NCI-H82 (cell line): ENCODE data around the gene HOXB3.

Experiments used
- DNase-seq: peaks from one replicate; lab custom pipeline; 2025; lab: John Stamatoyannopoulos, UW

HOXB3 gene

DNA sequence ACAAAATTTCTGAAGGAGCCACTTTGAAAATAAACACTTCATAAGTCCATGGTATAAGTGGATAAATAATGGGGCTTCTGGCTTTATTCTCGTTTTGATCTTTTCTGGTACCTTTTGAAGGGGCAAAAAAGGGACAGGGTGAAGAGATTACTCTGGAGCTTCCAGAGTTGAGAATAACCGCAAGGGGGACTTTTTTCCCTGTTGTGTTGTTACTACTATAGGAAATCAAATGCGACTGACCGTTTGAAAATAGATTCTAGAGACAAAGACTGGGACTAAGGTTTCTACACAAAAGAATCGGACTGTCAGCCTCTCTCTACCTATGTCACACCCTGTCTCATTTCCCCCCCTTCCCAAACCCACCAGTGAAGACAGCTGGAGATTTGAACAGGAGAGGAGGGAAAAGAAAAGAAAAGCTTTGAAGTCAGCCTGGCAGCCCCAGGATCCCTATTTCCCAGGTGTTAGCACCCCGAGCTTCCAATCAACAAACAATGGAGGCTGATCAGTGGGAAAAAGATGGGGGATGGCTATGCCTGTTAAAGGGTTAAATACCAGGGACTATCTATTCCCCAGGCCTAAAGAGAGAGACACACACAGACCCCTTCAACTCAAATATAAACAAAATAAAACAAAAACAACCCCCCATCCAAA, 20.2 kb downstream of the HOXB3 start:
- no peak for DNase-seq

GRCh38 chr17:48569240-48569582, 20.8 kb downstream of the HOXB3 start:
- DNase-seq = no peak

GRCh38 chr17:48568499-48569239, 21.4 kb downstream of the HOXB3 start:
- DNase-seq = no peak

DNA sequence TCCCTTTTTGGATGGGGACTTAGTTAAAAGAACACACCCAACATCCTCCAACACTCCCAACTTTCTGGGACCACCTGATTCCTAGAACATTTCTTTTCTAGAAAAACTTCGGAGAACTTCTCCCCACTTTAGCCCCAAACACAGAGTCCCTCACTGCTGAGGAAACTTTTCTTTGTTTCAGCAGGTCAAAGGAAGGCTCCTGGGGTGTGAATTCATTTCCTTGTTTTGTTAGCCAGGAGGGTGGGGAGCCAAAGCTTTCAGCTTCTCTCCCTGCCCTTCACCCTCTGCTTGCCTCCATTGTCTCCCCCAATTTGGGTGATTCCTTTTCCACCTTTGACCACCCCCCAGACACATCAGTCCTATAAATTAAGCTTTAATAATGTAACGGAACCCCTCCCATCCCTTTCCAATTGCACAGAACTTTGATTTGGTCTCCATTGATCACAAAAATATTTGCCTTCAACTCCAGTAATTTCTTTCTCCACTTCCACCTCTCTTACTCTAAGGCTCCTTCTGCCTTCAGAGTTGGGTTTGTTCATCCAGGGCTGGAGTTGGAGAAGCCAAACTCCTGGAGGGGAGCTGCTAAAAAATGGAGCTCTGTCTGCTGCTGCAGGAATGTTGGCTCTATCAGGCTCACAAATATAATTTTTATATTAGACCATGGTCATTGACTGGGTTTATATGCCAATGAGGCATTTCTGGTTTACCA, 22.2 kb downstream of the HOXB3 start:
- DNase-seq = no peak

GRCh38 chr17:48567209-48567608, 22.8 kb downstream of the HOXB3 start:
- no peak for DNase-seq

DNA sequence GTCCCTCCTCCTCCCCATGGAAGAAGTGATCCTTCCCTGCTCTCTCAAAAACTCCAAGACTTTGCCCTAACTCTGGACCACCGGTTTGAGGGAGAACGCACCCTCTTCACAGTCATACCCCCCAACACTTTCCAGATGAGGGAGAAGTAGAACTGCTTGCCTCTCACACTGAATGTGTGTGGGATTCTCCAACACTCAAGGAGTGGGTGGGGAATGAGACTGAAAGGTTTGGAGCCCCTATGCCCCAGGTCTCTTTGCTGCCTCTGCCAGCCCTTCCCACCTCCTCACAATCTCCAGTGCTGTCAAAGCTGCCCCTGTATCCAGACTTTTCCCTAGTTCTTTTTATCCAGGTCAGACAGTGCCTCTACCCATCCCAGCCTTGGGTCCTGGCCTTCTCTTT, 23.3 kb downstream of the HOXB3 start:
- no peak for DNase-seq

- DNase-seq = no peak
These were observed 23.9 kb downstream of the HOXB3 start for GRCh38 chr17:48565925-48566710.

DNA sequence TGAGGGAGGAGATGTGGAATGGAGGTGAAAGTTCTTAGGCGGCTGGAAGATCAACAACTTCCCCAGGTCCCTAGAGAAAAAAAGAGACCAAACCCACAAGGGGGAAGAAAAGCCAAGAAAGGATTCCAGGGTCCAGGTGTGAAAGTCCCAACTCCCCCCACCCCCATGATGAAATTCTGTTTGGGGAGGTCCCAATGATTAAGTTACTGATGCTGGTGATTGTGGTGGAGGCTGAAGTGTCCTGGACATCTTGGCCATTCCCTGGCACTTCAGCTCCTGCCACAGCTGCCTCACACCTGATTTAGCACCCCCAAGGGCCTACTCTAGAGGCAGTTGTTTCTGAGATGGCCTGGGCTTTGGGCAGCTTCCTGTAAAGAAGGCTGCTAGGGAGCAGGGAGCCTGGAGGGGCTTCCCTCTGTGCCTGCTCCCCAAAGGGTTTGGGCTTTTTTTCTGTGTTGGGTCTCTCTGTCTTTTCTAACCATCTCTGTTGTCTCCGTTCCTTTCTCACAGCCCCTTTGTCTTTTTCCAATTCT, 25.0 kb downstream of the HOXB3 start:
- no peak for DNase-seq

DNA sequence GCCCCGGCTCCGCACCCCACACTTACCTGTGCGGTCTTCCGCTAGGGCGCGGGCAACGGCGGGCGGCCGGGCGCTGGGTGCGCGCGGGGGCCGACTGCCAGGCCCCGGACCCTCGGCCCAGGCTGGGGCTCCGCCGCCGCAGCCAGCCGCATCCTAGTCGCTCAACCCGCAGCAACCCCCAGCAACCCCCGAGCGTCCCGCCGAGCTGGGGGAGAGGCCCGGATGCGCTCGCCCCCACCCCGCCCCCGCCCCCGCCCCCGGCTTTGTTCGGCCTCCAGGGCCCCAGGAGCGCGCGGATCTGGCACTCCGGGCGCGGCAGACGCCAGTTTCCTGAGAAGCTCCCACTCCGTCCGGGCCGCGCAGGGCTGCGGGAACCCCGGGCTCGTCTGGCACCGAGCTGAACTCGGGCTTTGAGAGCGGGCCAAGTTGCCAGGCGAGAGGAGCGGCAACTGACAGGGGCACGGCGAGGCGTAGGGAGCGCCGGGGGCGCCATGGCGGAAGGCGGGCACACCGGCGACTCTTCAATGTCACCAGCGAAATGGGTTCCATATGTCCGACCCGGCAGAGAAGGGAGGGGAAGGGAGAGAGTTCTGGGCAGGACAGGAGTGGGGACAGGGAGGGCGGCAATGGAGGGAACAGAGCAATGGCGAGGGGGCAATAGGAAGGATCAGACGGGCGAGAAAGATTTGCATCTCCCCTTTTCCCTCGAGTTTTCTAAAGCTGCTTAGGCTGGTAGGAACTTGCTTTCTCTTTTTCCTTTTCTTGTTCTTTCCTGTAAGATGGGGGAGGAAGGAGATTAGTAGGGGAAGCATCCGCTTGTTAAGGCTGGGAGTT, 25.6 kb downstream of the HOXB3 start:
- DNase-seq = no peak

- no peak for DNase-seq
These were observed 26.2 kb downstream of the HOXB3 start for GRCh38 chr17:48563867-48564187.

GRCh38 chr17:48563385-48563838, 26.6 kb downstream of the HOXB3 start:
- no peak for DNase-seq

DNA sequence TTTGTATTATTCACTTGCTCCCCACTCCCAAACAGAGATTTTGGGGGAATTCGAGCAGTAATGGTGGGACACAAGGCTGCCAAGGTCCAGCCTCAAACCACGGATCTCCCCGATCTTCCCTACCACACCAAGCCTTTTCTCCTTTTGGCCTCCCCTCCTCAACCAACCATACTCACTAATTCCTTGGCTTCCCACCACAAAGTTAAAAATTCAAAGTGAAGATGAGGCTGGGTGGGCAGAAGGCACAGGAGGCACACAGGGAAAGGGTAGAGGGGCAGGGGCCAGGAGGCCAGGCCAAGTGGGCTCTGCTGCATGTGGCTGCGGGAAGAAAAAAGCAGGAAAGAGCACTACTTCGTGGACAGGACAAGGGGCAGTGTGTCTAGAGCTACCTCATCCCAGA, 27.1 kb downstream of the HOXB3 start:
- no peak for DNase-seq

DNA sequence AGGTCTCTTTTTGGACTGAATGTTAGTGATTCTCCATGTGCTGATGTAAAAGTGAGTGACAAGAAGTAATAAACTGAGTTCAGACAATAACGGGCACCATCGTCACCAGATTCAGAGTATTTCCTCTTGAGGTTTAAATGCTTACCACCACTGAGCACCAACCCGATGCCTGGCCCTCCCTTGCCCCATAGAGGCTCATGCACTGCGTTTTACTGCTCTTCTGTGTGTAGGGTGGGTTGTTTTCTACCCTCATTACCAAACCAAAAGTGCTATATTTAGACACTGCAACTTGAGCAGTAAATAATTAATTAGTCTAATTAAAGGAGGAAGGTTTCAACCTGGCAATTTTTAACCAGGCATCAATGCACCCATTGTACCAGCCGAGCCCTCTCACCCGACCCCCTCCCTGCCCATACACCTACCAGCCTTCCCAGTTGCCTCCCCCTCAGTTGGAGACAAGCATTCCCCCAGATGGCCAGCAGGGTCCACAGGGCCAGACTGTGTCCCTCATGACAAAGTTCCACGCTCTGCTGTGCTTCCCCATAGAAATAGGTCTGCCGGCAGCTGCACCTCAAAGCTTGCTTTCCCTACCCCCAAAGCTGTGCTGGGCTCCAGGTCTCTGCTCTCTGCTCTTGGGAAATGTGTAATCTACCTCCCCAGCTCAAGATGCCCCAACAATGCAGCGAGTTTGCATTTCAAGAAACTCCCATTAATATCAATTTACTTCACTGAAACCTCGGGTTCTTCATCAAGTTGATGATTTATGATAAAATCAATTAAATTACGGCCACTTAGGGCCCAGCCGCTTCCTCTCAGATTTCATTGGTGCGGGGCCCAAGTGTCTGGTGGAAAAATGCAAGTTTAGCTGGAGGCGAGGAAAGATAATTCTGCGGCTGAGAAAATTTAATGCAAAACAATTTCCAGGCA, 27.9 kb downstream of the HOXB3 start:
- no peak for DNase-seq

DNA sequence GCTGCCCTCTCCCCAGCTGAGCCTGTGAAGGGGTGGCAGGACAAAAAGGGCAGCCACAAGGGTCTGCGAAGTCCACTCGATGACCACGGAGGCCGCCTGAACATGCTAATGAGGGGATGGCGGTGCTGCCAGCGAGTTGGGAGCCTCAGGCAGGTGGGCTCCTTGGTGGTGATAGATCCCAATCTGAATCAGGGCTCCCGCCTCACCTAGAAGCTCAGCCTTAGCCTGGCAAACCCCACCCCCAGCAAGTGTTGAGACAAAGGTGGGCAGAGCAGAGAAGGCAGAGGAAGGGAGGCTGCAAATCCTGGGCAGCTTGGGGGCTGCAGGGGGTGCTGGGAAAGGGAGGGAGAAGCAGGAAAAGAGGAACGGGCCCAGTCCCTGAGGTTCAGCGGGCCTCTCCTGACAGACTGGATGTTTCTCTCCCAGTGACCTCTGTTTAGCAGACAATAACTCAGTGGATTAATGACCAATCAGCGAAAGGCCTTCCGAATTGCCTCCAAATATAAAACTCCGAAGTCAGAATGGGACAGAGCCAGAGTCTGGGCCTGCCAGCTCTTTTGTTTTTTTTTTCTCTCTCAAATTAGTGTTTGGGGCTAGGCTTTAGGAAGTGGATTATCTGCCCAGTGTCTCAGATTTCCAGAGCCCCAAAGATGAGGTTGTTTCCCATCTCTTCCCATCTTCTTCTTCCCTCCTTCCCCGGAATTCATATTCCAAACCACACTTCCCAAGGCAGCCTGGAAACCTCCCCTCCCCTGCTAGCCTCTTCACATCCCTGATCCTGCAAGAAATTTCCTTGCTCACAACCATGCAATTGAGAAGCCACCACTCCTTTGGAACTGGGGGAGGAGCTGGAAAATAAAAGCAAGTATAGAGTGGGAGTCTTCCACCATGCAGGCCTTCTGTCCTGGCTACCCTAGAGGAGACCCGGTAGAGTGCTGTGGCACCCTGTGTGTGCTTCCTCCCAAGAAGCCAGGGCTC, 29.9 kb downstream of the HOXB3 start:
- no peak for DNase-seq

- no peak for DNase-seq
These were observed 30.8 kb downstream of the HOXB3 start for GRCh38 chr17:48559122-48559839.

DNA sequence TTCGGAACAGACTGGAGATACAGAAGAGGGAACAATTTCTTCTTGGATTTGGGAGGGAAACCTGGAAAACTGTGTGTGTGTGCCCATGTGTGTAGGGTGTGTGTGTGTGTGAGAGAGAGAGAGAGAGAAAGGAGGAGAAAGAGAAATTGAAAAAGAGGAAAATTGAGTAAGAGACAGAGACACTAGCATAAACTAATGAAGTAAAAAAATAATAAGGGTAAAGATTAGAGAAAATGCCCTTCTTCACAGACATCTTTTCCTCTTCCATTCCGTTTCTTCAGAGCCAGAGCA, 31.3 kb downstream of the HOXB3 start:
- no peak for DNase-seq

DNA sequence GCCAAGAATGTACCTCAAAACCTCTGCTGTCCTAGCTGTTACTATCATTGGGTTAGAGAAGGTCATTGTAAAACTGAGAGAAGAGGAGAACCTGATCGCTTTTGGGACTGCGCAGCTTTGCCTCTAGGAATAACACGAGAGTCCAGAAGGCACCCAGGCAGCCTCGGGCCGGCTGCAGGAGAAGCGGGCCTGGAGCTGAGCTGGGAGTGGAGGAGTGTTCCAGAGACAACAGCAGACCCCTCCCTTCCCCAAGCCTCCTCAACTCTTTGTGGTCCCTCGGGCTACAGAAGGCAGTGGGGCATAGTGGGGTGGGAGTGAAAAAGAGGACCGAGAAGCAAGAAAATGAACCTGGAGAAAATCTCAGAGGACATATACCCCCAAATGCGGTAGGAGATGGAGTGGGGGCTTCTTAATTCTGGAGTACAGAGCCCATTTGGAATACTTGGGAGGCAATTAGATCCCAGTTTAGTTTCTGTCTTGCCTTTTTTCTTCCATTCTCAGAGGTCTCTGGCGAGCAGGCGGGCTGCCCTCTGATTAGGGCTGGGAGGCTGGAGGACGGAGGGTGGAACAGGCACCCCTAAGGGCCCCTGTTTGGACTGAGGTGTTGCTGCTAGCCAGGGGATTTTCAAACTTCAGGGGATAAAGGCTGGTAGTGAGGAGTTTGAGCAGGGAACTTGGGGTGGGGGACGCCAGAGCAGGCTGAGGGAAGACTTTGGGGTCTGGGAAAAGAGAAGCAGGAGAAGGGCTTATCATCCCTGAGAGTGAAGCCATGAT, 31.8 kb downstream of the HOXB3 start:
- DNase-seq = no peak
